Measurements from ENCODE around the gene MRPL24.
A peak's percentile ranks its signal among the peaks of the same experiment; 100 is the strongest.

MRPL24 gene

GRCh38 chr1:156742801-156743200 lies 1.9 kb upstream of the MRPL24 start:
- no peak for DNase-seq

GRCh38 chr1:156742017-156742416 lies 1.1 kb upstream of the MRPL24 start:
- DNase-seq = no peak

GRCh38 chr1:156741481-156741983 lies 644 bp upstream of the MRPL24 start:
- no peak for DNase-seq

GRCh38 chr1:156740237-156740740 lies 599 bp downstream of the MRPL24 start:
- no peak for DNase-seq

- DNase-seq = no peak
These were observed 2.0 kb downstream of the MRPL24 start for GRCh38 chr1:156738916-156739315.

GRCh38 chr1:156738407-156738806 lies 2.5 kb downstream of the MRPL24 start:
- no peak for DNase-seq

GRCh38 chr1:156733989-156734584 lies 6.8 kb downstream of the MRPL24 start:
- no peak for DNase-seq

GRCh38 chr1:156728599-156729462 lies 12.1 kb downstream of the MRPL24 start, which contains the start of gene ISG20L2:
ISG20L2 (minus strand) TSS chr1:156728766; CDS start chr1:156727652, 1,114 bp downstream.
- peak; percentile 97 for DNase-seq

- peak; percentile 55 for DNase-seq
These were observed 12.8 kb downstream of the MRPL24 start, which contains the start of gene METTL25B for GRCh38 chr1:156727926-156728598. METTL25B (plus strand) TSS chr1:156728469; CDS start chr1:156729105, 636 bp downstream.

- DNase-seq = no peak
These were observed 13.4 kb downstream of the MRPL24 start for GRCh38 chr1:156727492-156727891.

- peak; percentile 31 for DNase-seq
These were observed 14.2 kb downstream of the MRPL24 start for GRCh38 chr1:156726549-156727226.

- DNase-seq = peak; percentile 90
These were observed 15.1 kb downstream of the MRPL24 start for GRCh38 chr1:156725683-156726280.

- DNase-seq = no peak
These were observed 19.4 kb downstream of the MRPL24 start for GRCh38 chr1:156721535-156721934.

GRCh38 chr1:156721131-156721530 lies 19.8 kb downstream of the MRPL24 start:
- DNase-seq = no peak

- DNase-seq = no peak
These were observed 23.5 kb downstream of the MRPL24 start for GRCh38 chr1:156717351-156717750.

- DNase-seq = no peak
These were observed 26.1 kb downstream of the MRPL24 start for GRCh38 chr1:156714830-156715229.

- DNase-seq = no peak
These were observed 28.3 kb downstream of the MRPL24 start for GRCh38 chr1:156712626-156713025.

GRCh38 chr1:156711011-156711817 lies 29.7 kb downstream of the MRPL24 start:
- peak; percentile 69 for DNase-seq

- DNase-seq = peak; percentile 85
These were observed 31.0 kb downstream of the MRPL24 start for GRCh38 chr1:156709757-156710489.

GRCh38 chr1:156709031-156709430 lies 31.9 kb downstream of the MRPL24 start:
- DNase-seq = no peak

All from left hindlimb (tissue), 1 donor.